GM12874 (cell line): ENCODE data around the gene HECTD1.

Experiments
- CTCF ChIP-seq: IDR thresholded peaks from 2 replicates; pipeline ENCODE4 v1.5.1; 2011; ENCODE audit warnings: low read depth, mild to moderate bottlenecking, control low read depth, low read length, moderate library complexity; ENCODE audit not compliant: insufficient read depth

Gene HECTD1

GRCh38 chr14:31069343-31069742 is 138.2 kb downstream of the HECTD1 start:
- TF ChIP-seq CTCF = no peak

GRCh38 chr14:31068235-31068634 is 139.4 kb downstream of the HECTD1 start:
- TF ChIP-seq CTCF = no peak

- TF ChIP-seq CTCF = no peak
These were observed 147.2 kb downstream of the HECTD1 start for GRCh38 chr14:31060253-31060875.

- no peak for TF ChIP-seq CTCF
These were observed 148.3 kb downstream of the HECTD1 start for GRCh38 chr14:31059152-31059924.

- TF ChIP-seq CTCF = no peak
These were observed 149.8 kb downstream of the HECTD1 start for GRCh38 chr14:31057701-31058364.

- TF ChIP-seq CTCF = no peak
These were observed 150.6 kb downstream of the HECTD1 start for GRCh38 chr14:31057035-31057434.

- no peak for TF ChIP-seq CTCF
These were observed 156.1 kb downstream of the HECTD1 start for GRCh38 chr14:31051511-31051910.
